Measurements from ENCODE around the gene CHSY3.

- TF ChIP-seq CTCF (IDR thresholded peaks at IDR 0.05; ENCODE audit: insufficient read depth, low read depth, low read length) (no peak), EZH2 (IDR thresholded peaks at IDR 0.05; ENCODE audit: insufficient read depth, low read length) (no peak)
Observed at GRCh38 chr5:130137681-130138080, 233.4 kb downstream of the CHSY3 start.
